HG03196 (cell line): Measurements from ENCODE around the gene NBPF11.
"Not testable (repeated sequence)": the region's sequence is repeated elsewhere in the genome, so short reads cannot be mapped to it uniquely, and the experiment has no call there.

Experiments
- ATAC-seq: cut with Tn5 transposase; IDR thresholded peaks from one replicate; pipeline ENCODE4 v1.9.1; 2021; ENCODE audit not compliant: unreplicated experiment

NBPF11 gene

GRCh38 chr1:148150014-148150413 is 2.1 kb downstream of the NBPF11 start:
- ATAC-seq: not testable (repeated sequence)

- ATAC-seq: not testable (repeated sequence)
Observed at GRCh38 chr1:148149050-148149815, 2.8 kb downstream of the NBPF11 start.

GRCh38 chr1:148147052-148147838 is 4.8 kb downstream of the NBPF11 start:
- ATAC-seq: not testable (repeated sequence)

GRCh38 chr1:148146191-148146997 is 5.7 kb downstream of the NBPF11 start:
- ATAC-seq: not testable (repeated sequence)

GRCh38 chr1:148143223-148143622 is 8.9 kb downstream of the NBPF11 start:
- not testable (repeated sequence) for ATAC-seq

- ATAC-seq: not testable (repeated sequence)
Observed at GRCh38 chr1:148141936-148142335, 10.1 kb downstream of the NBPF11 start.

- ATAC-seq: not testable (repeated sequence)
Observed at GRCh38 chr1:148138606-148139005, 13.5 kb downstream of the NBPF11 start.

- not testable (repeated sequence) for ATAC-seq
Observed at GRCh38 chr1:148122341-148122740, 29.7 kb downstream of the NBPF11 start.

GRCh38 chr1:148120395-148120794 is 31.7 kb downstream of the NBPF11 start:
- not testable (repeated sequence) for ATAC-seq

- ATAC-seq: not testable (repeated sequence)
Observed at GRCh38 chr1:148095732-148096131, 56.3 kb downstream of the NBPF11 start.

GRCh38 chr1:148086196-148086595 is 65.9 kb downstream of the NBPF11 start:
- ATAC-seq: not testable (repeated sequence)

GRCh38 chr1:148081205-148081604 is 70.9 kb downstream of the NBPF11 start:
- ATAC-seq: peak; percentile 55

GRCh38 chr1:148078632-148079519 is 73.2 kb downstream of the NBPF11 start:
- ATAC-seq: not testable (repeated sequence)

GRCh38 chr1:148078090-148078489 is 74.0 kb downstream of the NBPF11 start:
- not testable (repeated sequence) for ATAC-seq

- ATAC-seq: not testable (repeated sequence)
Observed at GRCh38 chr1:148077458-148077857, 74.6 kb downstream of the NBPF11 start.

GRCh38 chr1:148073392-148073791 is 78.7 kb downstream of the NBPF11 start:
- ATAC-seq: not testable (repeated sequence)

GRCh38 chr1:148068606-148069005 is 83.5 kb downstream of the NBPF11 start:
- not testable (repeated sequence) for ATAC-seq

GRCh38 chr1:148068201-148068600 is 83.9 kb downstream of the NBPF11 start:
- ATAC-seq: not testable (repeated sequence)

GRCh38 chr1:148060294-148060701 is 91.8 kb downstream of the NBPF11 start:
- not testable (repeated sequence) for ATAC-seq

GRCh38 chr1:148057384-148057783 is 94.7 kb downstream of the NBPF11 start:
- ATAC-seq: not testable (repeated sequence)
